ENCODE results near the gene NKD1. TPM values are rescaled to one million over a fixed set of nuclear protein-coding genes. Genes with fewer than 3 reads are reported as not detected.

NKD1 gene
- total RNA-seq, 1 experiment from 2014 or later: 11.4 TPM

DNA sequence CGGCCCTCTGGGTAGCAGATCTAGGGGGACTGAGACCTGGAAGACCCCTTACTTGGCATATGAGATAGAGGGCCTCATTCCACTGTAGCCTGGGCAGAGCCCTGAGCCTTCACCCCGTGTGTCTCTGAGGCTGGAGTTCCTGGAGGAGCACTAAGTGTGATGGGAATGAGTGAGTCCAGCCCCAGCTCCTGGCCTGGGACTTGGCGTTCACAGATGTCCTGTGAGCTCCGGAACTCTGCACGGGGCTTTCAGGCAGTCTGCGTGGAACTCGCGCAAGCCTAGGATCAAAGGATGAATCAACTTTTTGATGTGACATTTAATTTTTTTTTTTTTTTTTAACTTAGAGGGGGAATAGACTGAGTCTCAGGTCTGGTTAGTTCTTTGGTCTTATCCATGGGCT, 1.8 kb downstream of the NKD1 start:
- H3K4me2 ChIP-seq (ENCODE audit: low read length): no peak overlapping the region
- no peaks in the 10 kb centered on the region for H3K9me3 ChIP-seq (ENCODE audit: control insufficient read depth in 1 of 2, insufficient read depth in 1 of 2, low read depth in 1 of 2, low read length in 2 of 2)
- DNase-seq (ENCODE audit: low read depth, low spot score) (no peak), ATAC-seq (no peak)
- H3K4me1 ChIP-seq (ENCODE audit: control insufficient read depth in 1 of 2, insufficient read depth in 2 of 2, low read length in 2 of 2): peaks cover 0 to 15% of the 10 kb centered on the region in 2 experiments; a peak in 3 of 4 replicates
- ChIA-PET CTCF (no interaction called here), POLR2A (no interaction called here), RAD21 (ENCODE audit: low non-redundant PET in 1 of 2, low total read pairs in 2 of 2, uncharacterized antibody in 2 of 2, unreplicated experiment in 2 of 2) (no interaction called here)
- no TSS peak for BruUV-seq (replicated peaks)
- intact Hi-C loops (cut with micrococcal nuclease): no loop called here
- H3K9me2 ChIP-seq (ENCODE audit: insufficient read depth): no peaks in the 10 kb centered on the region
- no peak overlapping the region for H3K4me3 ChIP-seq (replicated peaks in 1 of 2; ENCODE audit: low read depth in 1 of 2, low read length in 2 of 2)
- H3K27me3 ChIP-seq (ENCODE audit: insufficient read depth, low read length): 0 out of 2 replicates have a peak, but pooled peaks cover 3% of the 10 kb centered on the region
- no peaks in the 10 kb centered on the region for H4K20me1 ChIP-seq (ENCODE audit: insufficient read depth)
- no peaks in the 10 kb centered on the region for H3K79me2 ChIP-seq (ENCODE audit: insufficient read depth, low read length)
- no peaks in the 10 kb centered on the region for H3K36me3 ChIP-seq (ENCODE audit: control insufficient read depth in 1 of 2, insufficient read depth in 2 of 2, low read length in 2 of 2)
- no peak for TF ChIP-seq RAD21 (IDR thresholded peaks at IDR 0.05; ENCODE audit: low read depth)
- TF ChIP-seq, protein P1, sequence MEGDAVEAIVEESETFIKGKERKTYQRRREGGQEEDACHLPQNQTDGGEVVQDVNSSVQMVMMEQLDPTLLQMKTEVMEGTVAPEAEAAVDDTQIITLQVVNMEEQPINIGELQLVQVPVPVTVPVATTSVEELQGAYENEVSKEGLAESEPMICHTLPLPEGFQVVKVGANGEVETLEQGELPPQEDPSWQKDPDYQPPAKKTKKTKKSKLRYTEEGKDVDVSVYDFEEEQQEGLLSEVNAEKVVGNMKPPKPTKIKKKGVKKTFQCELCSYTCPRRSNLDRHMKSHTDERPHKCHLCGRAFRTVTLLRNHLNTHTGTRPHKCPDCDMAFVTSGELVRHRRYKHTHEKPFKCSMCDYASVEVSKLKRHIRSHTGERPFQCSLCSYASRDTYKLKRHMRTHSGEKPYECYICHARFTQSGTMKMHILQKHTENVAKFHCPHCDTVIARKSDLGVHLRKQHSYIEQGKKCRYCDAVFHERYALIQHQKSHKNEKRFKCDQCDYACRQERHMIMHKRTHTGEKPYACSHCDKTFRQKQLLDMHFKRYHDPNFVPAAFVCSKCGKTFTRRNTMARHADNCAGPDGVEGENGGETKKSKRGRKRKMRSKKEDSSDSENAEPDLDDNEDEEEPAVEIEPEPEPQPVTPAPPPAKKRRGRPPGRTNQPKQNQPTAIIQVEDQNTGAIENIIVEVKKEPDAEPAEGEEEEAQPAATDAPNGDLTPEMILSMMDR (IDR thresholded peaks at IDR 0.05 in 2 of 3, conservative IDR thresholded peaks at IDR 0.05 in 1 of 3; ENCODE audit: borderline replicate concordance in 1 of 3, insufficient read depth in 1 of 3, low read depth in 2 of 3, low read length in 2 of 3): no peak
- TF ChIP-seq, protein P2, sequence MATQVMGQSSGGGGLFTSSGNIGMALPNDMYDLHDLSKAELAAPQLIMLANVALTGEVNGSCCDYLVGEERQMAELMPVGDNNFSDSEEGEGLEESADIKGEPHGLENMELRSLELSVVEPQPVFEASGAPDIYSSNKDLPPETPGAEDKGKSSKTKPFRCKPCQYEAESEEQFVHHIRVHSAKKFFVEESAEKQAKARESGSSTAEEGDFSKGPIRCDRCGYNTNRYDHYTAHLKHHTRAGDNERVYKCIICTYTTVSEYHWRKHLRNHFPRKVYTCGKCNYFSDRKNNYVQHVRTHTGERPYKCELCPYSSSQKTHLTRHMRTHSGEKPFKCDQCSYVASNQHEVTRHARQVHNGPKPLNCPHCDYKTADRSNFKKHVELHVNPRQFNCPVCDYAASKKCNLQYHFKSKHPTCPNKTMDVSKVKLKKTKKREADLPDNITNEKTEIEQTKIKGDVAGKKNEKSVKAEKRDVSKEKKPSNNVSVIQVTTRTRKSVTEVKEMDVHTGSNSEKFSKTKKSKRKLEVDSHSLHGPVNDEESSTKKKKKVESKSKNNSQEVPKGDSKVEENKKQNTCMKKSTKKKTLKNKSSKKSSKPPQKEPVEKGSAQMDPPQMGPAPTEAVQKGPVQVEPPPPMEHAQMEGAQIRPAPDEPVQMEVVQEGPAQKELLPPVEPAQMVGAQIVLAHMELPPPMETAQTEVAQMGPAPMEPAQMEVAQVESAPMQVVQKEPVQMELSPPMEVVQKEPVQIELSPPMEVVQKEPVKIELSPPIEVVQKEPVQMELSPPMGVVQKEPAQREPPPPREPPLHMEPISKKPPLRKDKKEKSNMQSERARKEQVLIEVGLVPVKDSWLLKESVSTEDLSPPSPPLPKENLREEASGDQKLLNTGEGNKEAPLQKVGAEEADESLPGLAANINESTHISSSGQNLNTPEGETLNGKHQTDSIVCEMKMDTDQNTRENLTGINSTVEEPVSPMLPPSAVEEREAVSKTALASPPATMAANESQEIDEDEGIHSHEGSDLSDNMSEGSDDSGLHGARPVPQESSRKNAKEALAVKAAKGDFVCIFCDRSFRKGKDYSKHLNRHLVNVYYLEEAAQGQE (IDR thresholded peaks at IDR 0.05; ENCODE audit: low read depth): no peak
- no peak for TF ChIP-seq SRF (IDR thresholded peaks at IDR 0.05; ENCODE audit: low read depth)
- no peak for TF ChIP-seq EZH2 (IDR thresholded peaks at IDR 0.05)
- no peak for TF ChIP-seq CBX3 (IDR thresholded peaks at IDR 0.05; ENCODE audit: low read depth)
- no peak overlapping the region for H3K9ac ChIP-seq (ENCODE audit: low read length)
- H3K27ac ChIP-seq (ENCODE audit: low read depth, low read length): no peak overlapping the region
- no peak overlapping the region for H2AFZ ChIP-seq (ENCODE audit: low read depth, low read length, poor library complexity, severe bottlenecking)
